GM15510 (cell line): ENCODE data around the gene SERAC1.

Experiments used
- POLR2A ChIP-seq: IDR thresholded peaks from 3 replicates; pipeline ENCODE4 v1.6.1; 2011; ENCODE audit warnings: borderline replicate concordance; ENCODE audit not compliant: insufficient read length; ENCODE audit errors: extremely low read depth

The SERAC1 gene

GRCh38 chr6:158143700-158144099 is 24.4 kb downstream of the SERAC1 start:
- TF ChIP-seq POLR2A = no peak

GRCh38 chr6:158142789-158143188 is 25.3 kb downstream of the SERAC1 start:
- TF ChIP-seq POLR2A = no peak

- no peak for TF ChIP-seq POLR2A
These were observed 36.1 kb downstream of the SERAC1 start for GRCh38 chr6:158131926-158132325.

GRCh38 chr6:158125271-158125670 is 42.8 kb downstream of the SERAC1 start:
- no peak for TF ChIP-seq POLR2A

GRCh38 chr6:158124288-158124687 is 43.8 kb downstream of the SERAC1 start:
- no peak for TF ChIP-seq POLR2A

- no peak for TF ChIP-seq POLR2A
These were observed 46.0 kb downstream of the SERAC1 start for GRCh38 chr6:158122048-158122447.

- TF ChIP-seq POLR2A = no peak
These were observed 46.7 kb downstream of the SERAC1 start for GRCh38 chr6:158121335-158121734.

GRCh38 chr6:158118886-158119285 is 49.2 kb downstream of the SERAC1 start:
- TF ChIP-seq POLR2A = no peak

- TF ChIP-seq POLR2A = no peak
These were observed 52.6 kb downstream of the SERAC1 start for GRCh38 chr6:158115508-158115907.

- TF ChIP-seq POLR2A = no peak
These were observed 53.0 kb downstream of the SERAC1 start for GRCh38 chr6:158115102-158115501.

- no peak for TF ChIP-seq POLR2A
These were observed 54.3 kb downstream of the SERAC1 start for GRCh38 chr6:158113802-158114201.

GRCh38 chr6:158111987-158112386 is 56.1 kb downstream of the SERAC1 start:
- no peak for TF ChIP-seq POLR2A

GRCh38 chr6:158110986-158111385 is 57.1 kb downstream of the SERAC1 start:
- TF ChIP-seq POLR2A = no peak

GRCh38 chr6:158109748-158110147 is 58.3 kb downstream of the SERAC1 start:
- no peak for TF ChIP-seq POLR2A

GRCh38 chr6:158104696-158105095 is 63.4 kb downstream of the SERAC1 start:
- TF ChIP-seq POLR2A = no peak

GRCh38 chr6:158103228-158103627 is 64.8 kb downstream of the SERAC1 start:
- TF ChIP-seq POLR2A = no peak

GRCh38 chr6:158095671-158096070 is 72.4 kb downstream of the SERAC1 start:
- TF ChIP-seq POLR2A = no peak

- no peak for TF ChIP-seq POLR2A
These were observed 73.0 kb downstream of the SERAC1 start for GRCh38 chr6:158095031-158095430.

GRCh38 chr6:158092806-158093205 is 75.3 kb downstream of the SERAC1 start:
- no peak for TF ChIP-seq POLR2A
